NCI-H748 (cell line): ENCODE results near the gene KLHL30.
"Not testable (repeated sequence)": the region's sequence is repeated elsewhere in the genome, so short reads cannot be mapped to it uniquely, and the experiment has no call there.

Experiments used
- DNase-seq: peaks from one replicate; lab custom pipeline; 2025; ENCODE audit not compliant: unreplicated experiment; lab: John Stamatoyannopoulos, UW

KLHL30 gene

DNA sequence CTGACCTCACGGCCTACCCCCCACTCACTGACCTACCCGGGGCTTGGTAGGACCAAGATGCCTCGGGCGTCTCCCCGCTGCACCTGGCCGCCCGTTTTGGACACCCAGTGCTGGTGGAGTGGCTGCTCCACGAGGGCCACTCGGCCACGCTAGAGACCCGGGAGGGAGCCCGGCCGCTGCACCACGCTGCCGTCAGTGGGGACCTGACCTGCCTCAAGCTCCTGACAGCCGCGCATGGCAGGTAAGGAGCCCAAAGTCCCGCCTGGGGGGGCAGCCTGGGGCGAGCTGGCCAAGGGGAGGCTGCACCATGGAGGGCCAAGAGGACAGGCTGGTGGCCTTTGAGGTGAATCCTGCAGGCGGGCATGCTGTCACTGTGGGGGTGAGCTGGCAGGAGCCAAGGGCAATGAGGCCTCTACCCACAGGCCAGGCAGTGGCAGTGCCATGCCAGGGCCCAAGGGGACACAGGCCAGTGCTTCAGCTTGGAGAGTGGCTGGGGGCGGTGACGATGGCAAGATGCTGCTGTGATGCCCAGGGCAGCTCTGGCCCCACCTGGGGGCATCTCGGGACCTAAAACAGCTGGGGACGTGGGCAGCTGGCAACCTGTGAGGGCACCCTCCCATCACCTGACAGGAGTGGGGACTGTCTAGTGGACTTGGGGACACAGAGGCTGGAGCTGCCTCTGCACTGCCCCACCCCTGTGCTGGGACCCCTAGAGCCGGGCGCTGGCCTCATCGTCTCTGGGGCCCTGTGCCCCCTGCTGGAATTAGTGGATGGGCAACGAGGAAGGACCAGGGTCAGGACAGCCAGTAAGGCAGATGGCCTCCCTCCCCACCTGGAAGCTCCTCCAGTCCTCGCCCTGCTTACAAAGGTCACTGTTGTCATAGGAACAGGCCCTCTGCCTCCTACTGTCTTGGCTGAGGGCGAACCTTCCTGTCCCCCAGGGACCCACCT is 36.3 kb upstream of the KLHL30 start:
- DNase-seq, result no peak

DNA sequence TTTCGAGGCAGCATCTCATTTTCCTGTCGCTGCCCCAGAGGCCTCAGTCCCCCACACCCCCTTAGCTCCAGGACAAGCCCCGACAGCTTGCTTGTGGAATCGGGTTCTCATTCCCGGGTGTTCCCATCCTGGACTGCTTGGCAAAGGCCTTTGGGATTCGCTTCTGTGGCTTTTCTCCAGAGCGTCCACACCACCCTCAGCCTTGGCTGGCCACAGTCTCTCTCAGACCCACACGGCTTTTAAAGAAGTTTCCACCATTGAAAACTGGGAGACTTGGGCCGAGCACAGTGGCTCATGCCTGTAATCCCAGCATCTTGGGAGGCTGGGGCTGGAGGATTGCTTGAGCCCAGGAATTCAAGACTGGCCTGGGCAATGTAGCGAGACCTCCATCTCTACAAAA is 35.6 kb upstream of the KLHL30 start:
- DNase-seq, result no peak

- no peak for DNase-seq
Observed at GRCh38 chr2:238103465-238104225, 34.8 kb upstream of the KLHL30 start.

DNA sequence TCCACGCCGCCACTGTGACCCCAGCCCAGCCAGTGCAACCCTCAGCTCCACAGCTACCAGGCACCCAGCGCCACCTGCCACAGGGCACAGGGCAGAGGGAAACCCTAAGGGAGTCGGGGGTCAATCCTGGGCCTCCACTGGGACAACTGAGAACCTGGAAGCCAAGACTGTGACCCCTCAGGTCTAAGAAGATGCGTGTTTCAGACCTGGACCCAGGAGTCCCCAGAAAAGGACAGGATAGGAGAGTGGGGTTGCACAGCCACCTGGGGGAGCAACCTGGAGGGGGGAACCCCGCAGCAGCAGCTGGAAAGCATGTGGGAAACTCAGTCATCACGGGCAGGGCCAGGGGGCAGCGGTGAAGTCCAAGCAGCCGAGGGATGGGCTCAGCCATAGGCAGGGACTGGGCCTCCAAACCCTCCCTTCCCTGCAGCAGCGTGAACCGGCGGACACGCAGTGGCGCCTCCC is 34.2 kb upstream of the KLHL30 start:
- DNase-seq, result no peak

- no peak for DNase-seq
Observed at GRCh38 chr2:238104691-238105371, 33.6 kb upstream of the KLHL30 start.

- DNase-seq, result no peak
Observed at GRCh38 chr2:238105506-238106338, 32.7 kb upstream of the KLHL30 start.

GRCh38 chr2:238106339-238106697 is 32.1 kb upstream of the KLHL30 start:
- no peak for DNase-seq

GRCh38 chr2:238106698-238107524 is 31.6 kb upstream of the KLHL30 start:
- peak; percentile 37 for DNase-seq

DNA sequence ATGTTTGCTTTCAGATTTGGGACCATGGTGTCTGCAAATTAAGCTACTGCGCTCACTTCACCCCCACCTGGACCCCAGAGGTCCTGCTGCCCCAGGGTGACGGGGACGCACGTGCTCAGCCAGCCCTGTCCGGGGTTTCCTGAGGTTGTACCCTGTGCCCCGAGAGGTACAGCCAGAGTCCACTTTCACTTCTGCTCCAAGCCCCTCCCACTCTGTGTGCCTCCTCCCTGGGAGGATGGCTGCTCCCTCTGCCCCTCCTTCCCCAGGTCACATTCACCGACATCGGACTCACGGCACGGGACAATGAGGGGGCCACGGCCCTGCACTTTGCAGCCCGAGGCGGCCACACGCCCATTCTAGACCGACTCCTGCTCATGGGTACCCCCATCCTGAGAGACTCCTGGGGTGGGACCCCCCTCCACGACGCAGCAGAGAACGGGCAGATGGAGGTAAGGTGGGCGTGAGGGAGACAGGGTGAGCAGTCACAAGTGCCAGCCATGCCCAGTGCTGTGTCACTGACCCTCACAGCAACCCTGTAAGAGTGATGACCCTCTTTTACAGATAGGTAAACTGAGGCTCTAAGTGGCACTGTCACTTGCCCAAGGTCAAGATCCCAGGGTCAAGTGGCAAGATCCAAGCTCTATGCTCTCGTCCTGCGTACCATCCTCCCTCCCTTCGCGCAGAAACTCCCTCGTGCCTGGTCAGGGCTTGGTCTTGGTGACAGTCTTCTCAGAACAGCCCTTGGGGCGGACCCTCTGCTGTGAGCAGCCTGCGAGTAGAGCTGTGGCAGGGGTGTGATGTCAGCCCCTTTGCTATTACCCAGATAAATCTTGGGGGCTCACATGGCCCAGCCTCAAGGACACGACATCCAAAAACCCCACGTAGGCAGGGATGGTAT is 30.7 kb upstream of the KLHL30 start:
- no peak for DNase-seq

DNA sequence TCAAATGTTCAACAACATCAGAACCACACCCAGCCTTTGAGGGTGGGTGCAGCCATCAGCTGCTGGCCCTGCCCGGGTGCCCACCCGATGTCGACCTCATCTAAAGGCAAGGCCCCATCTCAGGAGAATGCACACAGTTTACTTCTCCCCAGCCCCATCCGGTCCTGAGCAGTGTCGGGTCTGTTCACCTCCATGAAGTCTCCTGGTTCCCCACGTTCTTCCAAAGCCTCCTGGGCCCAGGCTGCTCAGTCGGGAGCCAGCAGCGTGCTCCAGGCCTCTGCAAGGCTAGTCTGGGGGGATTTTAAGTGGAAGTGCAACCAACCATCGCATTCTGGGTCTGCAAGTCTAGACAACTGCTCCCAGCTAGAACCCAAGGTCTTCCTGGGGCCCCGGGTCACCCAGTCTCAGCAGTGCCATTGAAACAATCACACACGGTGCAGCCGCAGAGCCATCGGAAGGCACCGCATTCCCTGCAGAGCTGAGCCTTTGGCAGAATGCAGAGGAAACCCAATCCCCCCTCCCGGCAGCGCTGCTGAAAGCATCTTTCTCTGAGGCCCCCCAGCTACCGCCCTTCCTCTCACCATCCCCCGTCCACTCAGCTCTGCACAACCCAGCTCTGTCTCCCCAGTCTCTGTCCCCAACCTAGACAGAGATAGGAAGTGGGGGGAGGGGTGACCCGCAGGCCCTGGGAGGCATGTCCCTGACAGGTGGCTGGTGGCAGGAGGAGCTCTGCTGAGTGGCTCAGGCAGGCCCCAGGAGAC is 29.9 kb upstream of the KLHL30 start:
- no peak for DNase-seq

- no peak for DNase-seq
Observed at GRCh38 chr2:238113611-238114010, 24.9 kb upstream of the KLHL30 start.

- no peak for DNase-seq
Observed at GRCh38 chr2:238114331-238114841, 24.1 kb upstream of the KLHL30 start.

DNA sequence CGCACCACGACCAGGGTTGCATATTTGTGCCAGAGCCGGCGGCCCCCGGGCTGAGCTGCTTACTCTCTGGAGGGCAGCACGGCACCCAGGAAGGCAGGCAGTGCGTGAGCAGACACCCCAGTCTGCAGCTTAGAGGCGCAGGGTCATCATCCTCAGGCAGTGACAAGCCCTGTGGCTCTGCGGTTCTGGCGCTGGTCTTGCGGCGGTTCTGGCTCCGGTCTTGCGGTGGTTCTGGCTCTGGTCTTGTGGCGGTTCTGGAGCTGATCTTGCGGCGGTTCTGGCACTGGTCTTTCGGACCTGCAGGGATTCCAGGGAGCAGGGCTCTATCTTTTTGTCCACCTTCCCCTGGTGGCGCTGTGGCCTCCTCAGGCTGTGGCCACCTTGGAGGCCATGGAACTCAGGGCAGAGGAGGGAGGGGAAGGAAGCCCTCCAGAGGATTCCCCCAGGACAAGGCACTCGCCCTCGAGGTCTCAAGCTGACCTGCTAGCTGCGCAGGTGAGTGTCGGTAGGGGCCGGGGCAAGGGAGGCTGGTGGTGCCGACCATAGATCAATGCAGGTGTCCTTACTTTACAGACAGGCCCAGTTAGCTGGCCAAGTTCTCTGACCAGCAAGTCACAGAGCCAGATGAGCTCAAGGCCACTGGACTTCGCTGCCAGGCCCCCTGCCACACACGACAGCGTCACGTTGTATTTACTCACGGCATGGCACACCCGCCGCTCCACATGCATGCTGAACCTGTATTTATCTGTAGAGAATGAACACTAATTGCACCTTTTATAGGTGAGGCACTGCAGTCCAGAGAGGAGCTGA is 23.4 kb upstream of the KLHL30 start:
- DNase-seq, result peak; percentile 25

DNA sequence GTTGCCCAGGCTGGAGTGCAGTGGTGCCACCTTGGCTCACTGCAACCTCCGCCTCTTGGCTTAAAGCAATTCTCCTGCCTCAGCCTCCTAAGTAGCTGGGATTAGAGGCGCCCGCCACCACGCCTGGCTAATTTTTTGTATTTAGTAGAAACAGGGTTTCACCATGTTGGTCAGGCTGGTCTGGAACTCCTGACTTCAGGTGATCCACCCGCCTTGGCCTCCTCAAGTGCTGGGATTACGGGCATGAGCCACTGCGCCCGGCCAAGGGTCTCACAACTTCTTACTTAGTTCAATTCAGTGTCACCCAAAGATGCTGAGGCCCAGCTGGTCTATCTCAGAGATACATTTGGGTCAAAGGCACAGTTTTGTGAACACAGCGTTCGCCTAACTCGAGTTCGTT is 22.8 kb upstream of the KLHL30 start:
- DNase-seq, result not testable (repeated sequence)

DNA sequence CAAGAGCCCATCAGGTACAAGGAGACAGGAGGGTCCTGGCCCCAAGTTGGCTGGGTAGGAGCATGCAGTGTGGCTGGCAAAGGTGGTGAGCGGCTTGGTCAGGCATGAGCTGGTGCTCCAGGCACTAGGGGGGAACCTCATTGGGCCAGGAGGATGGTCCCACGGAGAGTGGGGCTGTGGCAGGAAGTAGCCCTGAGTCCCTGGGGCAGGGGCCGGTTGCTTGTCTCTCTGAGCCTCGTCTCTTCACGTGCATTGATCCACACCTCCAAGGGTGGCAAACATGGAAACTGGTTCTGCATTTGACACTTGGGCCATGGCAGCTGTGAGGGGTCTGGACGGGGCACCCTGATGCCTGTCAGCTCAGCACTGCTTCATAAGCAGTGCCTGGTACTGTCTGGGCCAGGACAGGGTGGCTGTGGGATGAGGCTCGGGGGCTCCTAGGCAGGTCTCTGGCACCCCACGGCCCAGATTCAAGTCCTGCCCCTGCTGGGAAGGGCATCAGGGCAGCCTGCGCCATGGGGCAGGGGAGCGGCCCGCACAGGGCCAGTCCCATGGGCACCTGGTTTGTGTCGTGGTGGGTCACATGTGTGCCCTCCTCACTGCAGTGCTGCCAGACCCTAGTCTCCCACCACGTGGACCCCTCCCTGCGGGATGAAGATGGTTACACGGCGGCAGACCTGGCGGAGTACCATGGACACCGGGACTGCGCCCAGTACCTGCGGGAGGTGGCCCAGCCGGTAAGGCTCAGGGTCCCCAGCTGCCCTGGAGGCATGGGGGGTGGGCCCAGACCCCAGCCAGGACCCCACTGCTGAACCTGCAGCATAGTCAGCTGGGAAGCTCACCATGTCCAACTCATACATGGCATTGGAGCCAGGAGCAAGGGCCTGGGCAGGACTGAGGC is 21.9 kb upstream of the KLHL30 start:
- no peak for DNase-seq
